HG02588 (cell line): ENCODE results near the gene ST6GAL2.

Source experiments
- ATAC-seq: cut with Tn5 transposase; IDR thresholded peaks from one replicate; pipeline ENCODE4 v1.9.1; 2021; ENCODE audit warnings: mild to moderate bottlenecking, moderate library complexity; ENCODE audit not compliant: unreplicated experiment

ST6GAL2 gene

DNA sequence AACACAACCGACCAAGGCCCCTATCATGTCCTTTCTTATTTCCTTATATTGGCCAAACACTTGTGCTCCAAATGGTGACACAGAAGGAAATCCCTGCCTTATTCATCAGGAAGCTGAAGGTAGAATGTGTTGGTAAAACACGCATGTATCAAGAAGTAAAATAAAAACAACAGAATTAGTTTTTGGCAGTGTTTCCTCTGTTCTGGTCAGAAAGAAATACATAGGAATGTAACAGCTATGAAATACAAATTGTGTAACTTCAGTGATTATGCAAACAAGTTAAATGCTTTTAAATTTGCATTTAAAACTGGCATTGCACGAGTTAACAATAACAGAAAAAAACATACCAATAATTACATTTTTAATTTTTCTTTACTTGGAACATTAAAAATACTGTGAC, 19.3 kb downstream of the ST6GAL2 start:
- no peak for ATAC-seq

GRCh38 chr2:106864051-106864450, 21.9 kb downstream of the ST6GAL2 start:
- ATAC-seq = no peak

GRCh38 chr2:106863387-106863786, 22.6 kb downstream of the ST6GAL2 start:
- ATAC-seq = no peak

- ATAC-seq = no peak
Observed at GRCh38 chr2:106859498-106859897, 26.5 kb downstream of the ST6GAL2 start.

DNA sequence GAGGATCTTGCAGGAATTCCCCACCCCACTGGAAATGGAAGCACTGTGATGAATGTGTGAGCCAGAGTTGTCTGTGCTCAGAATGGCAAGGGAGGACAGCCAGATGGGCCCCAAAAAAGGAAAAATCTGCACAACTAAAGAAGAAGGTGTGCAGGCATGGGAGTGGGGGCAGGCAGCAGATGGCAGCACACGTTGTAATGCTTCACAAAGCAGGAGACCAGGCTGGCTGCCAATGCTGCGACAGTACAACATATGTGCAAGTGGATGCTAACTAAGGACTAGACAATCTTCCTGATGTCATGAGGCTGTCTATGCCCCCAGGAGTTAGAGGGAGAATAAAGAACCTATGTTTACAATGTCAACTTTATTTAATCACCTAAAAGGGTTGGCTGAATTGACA, 27.2 kb downstream of the ST6GAL2 start:
- no peak for ATAC-seq

- no peak for ATAC-seq
Observed at GRCh38 chr2:106857882-106858478, 28.0 kb downstream of the ST6GAL2 start.

- no peak for ATAC-seq
Observed at GRCh38 chr2:106853631-106854030, 32.3 kb downstream of the ST6GAL2 start.

GRCh38 chr2:106851881-106852501, 34.0 kb downstream of the ST6GAL2 start:
- no peak for ATAC-seq

GRCh38 chr2:106851087-106851874, 34.7 kb downstream of the ST6GAL2 start:
- no peak for ATAC-seq

DNA sequence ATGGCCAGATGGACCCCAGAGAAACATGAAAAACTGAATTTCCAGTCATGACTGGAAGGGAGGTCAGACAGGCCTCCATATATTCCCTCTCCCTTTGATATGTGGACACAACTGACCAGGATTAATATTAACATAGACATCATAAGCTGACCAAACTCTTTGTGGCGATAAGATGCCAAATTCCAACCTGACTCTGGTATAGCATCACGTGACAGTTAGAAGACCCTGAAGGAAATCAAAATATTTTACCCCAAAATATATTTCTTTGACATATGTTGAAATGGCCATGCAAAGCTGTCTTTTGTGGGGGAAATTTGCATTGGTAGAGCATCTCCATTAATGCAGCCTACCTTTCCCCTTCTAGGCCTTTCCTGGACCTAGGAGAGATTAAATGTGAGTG, 36.7 kb downstream of the ST6GAL2 start:
- ATAC-seq = no peak

DNA sequence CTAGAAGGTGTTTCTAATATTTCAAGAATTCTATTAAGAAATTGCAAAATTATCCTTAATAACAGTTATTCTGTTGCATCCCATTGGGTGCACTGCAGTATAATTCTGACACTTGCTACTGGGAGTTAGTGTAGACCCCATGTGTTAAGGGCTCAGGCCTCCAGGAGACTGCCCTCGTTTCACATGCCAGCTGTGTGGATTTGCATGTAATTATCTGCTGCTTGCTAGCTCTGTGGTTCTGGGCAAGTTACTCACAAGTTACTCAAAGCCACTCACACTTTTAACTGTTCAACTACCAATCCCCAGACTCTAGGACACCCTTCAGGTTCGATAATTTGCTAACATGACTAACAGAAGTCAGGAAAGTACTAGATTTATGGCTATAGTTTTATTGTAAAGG, 38.6 kb downstream of the ST6GAL2 start:
- no peak for ATAC-seq

DNA sequence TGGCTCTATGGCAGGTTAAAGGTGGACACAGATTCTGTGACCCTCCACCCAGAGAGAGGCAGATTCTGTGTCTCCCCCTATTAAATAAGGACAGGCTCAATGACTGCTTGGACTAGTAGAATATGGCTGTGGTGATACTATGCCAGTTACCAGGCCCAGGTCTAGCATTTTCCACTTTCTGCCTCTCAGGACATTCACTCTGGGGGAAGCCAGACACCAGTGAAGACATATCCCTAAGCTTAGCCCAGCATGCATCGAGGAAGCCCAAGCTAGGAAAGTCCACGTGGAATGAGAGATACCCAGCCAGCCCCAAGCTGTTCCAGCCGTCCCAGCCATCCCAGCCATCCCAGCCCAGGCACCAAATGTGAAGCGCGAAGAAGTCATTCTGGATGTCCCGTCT, 40.3 kb downstream of the ST6GAL2 start:
- ATAC-seq = no peak

- no peak for ATAC-seq
Observed at GRCh38 chr2:106843910-106844250, 42.1 kb downstream of the ST6GAL2 start.

- no peak for ATAC-seq
Observed at GRCh38 chr2:106843001-106843909, 42.7 kb downstream of the ST6GAL2 start.

DNA sequence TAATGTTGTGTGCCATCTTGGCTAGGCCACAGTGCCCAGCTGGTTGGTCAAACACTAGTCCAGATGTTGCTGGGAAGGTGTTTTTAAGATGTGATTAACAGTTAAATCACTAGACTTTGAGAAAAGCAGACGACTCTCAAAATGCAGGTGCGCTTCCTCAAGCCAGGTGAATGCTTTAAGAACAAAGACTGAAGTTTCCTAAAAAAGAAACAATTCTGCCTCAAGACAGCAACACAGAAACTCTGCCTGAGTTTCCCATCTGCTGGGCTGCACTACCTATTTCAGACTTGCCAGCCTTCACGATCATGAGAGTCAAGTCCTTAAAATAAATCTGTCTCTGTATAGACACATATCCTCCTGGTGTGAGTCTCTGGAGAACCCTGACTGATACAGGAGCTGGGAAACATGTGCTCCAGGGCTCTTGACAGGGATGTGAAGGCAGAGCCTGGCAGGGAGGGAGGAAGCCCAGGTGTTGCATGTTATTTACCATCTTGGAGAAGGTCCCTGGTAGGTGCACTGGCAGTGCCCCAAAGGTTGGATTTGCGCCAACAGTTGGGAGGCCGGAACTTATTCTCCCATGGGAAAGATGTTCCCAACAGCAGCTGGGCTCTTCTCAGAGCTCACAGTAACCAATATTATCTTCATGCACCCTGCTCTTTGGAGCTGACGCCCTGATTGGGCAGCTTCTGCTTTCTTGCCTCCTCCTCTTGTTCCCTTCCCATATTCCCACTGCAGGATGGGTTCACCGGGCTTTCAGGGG, 43.9 kb downstream of the ST6GAL2 start:
- no peak for ATAC-seq

- ATAC-seq = no peak
Observed at GRCh38 chr2:106840818-106841217, 45.1 kb downstream of the ST6GAL2 start.

DNA sequence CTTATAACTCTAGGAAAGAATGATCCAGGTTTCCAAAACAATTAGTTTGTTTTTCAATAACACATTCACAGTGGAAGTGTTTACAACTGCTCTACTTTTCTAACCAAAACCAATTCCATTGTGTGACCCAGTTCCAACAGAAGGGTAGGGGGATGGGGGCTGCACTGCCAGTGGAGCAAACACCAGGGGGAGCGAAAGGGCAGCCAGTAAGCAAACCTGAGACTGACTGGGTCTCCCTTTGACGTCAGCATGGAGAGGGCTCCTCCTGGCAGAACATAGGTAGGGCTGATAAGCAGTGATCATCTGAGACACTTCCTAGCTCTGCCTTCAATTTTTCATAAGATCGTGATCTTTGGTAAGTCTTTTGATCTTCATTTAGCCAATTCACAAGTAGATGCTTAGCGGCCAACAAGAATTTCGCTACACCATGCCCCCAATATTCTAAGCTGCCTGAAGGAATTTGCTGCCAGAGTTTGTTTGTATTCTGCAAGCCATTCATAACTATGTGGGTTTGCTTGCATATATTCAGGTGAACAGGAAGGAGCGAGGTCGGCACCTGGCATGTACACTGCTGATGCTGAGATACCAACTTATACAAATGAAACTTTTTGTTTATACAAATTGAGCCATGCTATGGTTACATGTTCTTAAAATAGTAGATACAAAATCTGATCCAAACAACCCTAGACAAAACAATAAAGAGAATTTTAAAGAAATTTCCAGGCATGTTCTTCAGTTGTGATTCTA, 45.9 kb downstream of the ST6GAL2 start:
- ATAC-seq = no peak

DNA sequence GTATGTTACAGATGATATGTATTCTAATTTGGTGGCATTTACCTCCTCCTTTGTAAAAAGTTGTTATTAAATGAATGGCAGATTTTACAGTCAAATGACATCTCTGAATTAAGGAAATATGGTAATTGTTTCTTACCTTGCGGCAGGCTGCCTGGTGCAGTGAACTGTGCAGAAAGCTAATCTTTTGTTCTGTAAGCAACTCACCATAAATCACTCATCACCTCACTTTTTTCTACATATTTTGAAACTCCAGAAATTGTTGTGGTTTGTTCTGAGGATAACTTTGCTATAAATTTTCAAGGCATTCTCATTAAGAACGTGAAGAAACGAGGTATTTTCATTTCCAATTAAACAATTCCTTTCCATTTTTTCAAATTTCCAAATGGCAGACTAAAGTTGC, 52.7 kb downstream of the ST6GAL2 start:
- no peak for ATAC-seq

DNA sequence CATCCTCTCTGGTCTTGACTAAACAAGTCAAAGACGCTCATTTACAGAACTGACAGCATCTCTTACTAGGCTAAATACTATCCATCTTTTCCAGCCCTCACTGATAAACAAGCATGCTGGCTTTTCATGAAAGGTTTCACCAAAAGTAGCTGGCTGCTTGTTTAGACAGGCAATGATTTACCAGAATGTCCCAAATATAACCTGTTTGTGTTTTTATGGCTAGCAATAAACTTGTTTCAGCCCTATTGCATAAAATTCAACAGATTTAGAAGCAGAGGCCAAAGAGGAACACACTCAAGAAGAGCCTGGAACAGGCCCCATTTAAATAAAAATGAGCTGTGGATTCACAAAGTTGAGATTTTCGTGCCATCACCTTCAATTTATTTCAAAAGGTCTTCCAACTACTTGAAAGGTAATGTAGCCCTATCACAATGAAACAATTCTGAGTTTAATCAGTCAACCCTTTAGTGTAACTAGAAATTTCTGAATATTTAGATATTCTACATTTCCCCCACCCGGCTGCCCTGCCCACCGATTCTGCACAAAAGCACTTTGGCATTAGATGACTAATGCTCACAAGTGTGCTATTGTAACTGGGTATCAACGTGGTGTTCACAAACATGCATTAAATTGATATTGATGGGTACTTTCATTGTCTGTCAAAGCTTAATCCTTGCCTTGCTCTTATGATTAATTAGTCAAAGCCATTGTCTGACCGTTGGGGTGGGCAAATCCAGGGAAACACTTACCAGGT, 54.0 kb downstream of the ST6GAL2 start:
- no peak for ATAC-seq
